CD14-positive monocyte (primary cell): Measurements from ENCODE around the gene CAST. TPM values are rescaled to one million over a fixed set of nuclear protein-coding genes. Genes with fewer than 3 reads are reported as not detected.

Experiments
- DNase-seq, 3 donors: peaks; one replicate each; pipeline ENCODE4 v3.0.0-alpha.2; 2011 to 2022
- H2AFZ ChIP-seq: 2 replicates; pipeline ENCODE4 v1.6.0; 2012; ENCODE audit warnings: mild to moderate bottlenecking, low read depth, low read length, inconsistent platforms; ENCODE audit not compliant: insufficient read depth, poor library complexity, severe bottlenecking
- H3K27ac ChIP-seq, 2 donors: 1 replicate in 1 of 2; 2 replicates in 1 of 2; pipeline ENCODE4 v1.5.1; 2012 to 2013; ENCODE audit warnings: low read length in 2 of 2, control low read depth in 1 of 2, inconsistent platforms in 1 of 2, low read depth in 1 of 2, mild to moderate bottlenecking in 1 of 2
- H3K27me3 ChIP-seq, 2 donors: one replicate each; pipeline versions ENCODE4 v1.6.0 to v1.6.1; 2011 to 2013; ENCODE audit warnings: low read length in 2 of 2; ENCODE audit not compliant: control insufficient read depth in 2 of 2, insufficient read depth in 2 of 2
- H3K36me3 ChIP-seq, 2 donors: replicated peaks in 1 of 2; 1 replicate in 1 of 2; 2 replicates in 1 of 2; pipeline versions ENCODE4 v1.5.1 to v1.6.1; 2012 to 2013; ENCODE audit warnings: low read length in 2 of 2, control low read depth in 1 of 2, inconsistent platforms in 1 of 2, mild to moderate bottlenecking in 1 of 2; ENCODE audit not compliant: insufficient read depth in 2 of 2, control insufficient read depth in 1 of 2
- H3K4me1 ChIP-seq, 2 donors: 1 replicate in 1 of 2; 2 replicates in 1 of 2; pipeline versions ENCODE4 v1.5.1 to v1.6.1; 2012 to 2013; ENCODE audit warnings: low read length in 2 of 2, control low read depth in 1 of 2, inconsistent platforms in 1 of 2, mild to moderate bottlenecking in 1 of 2, moderate library complexity in 1 of 2; ENCODE audit not compliant: insufficient read depth in 2 of 2, control insufficient read depth in 1 of 2
- H3K4me2 ChIP-seq: replicated peaks from 2 replicates; pipeline ENCODE3; 2012; ENCODE audit warnings: low read length, moderate library complexity, mild to moderate bottlenecking; ENCODE audit not compliant: poor library complexity, severe bottlenecking; ENCODE audit errors: extremely low read depth
- H3K4me3 ChIP-seq, 3 experiments: fragments of 200-600 bp in 1 of 3; sonication (generic) in 1 of 3; replicated peaks in 1 of 3; 1 replicate in 2 of 3; 2 replicates in 1 of 3; pipeline ENCODE4 v1.5.1; 2011 to 2013; ENCODE audit warnings: low read length in 3 of 3, mild to moderate bottlenecking in 3 of 3, control low read depth in 2 of 3, low read depth in 2 of 3, inconsistent platforms in 1 of 3, moderate library complexity in 1 of 3
- H3K79me2 ChIP-seq: 2 replicates; pipeline ENCODE4 v1.6.0; 2012; ENCODE audit warnings: mild to moderate bottlenecking, control low read depth, inconsistent platforms, low read length, moderate library complexity; ENCODE audit not compliant: insufficient read depth
- H3K9ac ChIP-seq: 2 replicates; pipeline ENCODE4 v1.6.0; 2017; ENCODE audit warnings: low read length, mild to moderate bottlenecking; ENCODE audit not compliant: insufficient read depth, poor library complexity, severe bottlenecking
- H3K9me3 ChIP-seq, 2 donors: replicated peaks in 1 of 2; 1 replicate in 1 of 2; 2 replicates in 1 of 2; pipeline versions ENCODE4 v1.5.1 to v1.6.1; 2012 to 2013; ENCODE audit warnings: low read length in 2 of 2, control low read depth in 1 of 2; ENCODE audit not compliant: control insufficient read depth in 1 of 2, insufficient read depth in 1 of 2
- H4K20me1 ChIP-seq: 2 replicates; pipeline ENCODE4 v1.6.0; 2012; ENCODE audit warnings: mild to moderate bottlenecking, low read length, control low read depth, moderate library complexity; ENCODE audit not compliant: insufficient read depth
- H3K27ac Mint-ChIP-seq, 7 donors: one replicate each; pipeline ENCODE4 v1.8.0; 2020; ENCODE audit warnings: mild to moderate bottlenecking in 7 of 7, mixed read lengths in 7 of 7, moderate library complexity in 6 of 7, inconsistent platforms in 2 of 7
- H3K27me3 Mint-ChIP-seq, 3 donors: one replicate each; pipeline ENCODE4 v1.8.0; 2021 to 2022; ENCODE audit warnings: low read depth in 3 of 3, mild to moderate bottlenecking in 3 of 3, mixed read lengths in 3 of 3, moderate library complexity in 3 of 3, inconsistent platforms in 1 of 3
- H3K36me3 Mint-ChIP-seq, 2 donors: one replicate each; pipeline ENCODE4 v1.8.0; 2020; ENCODE audit warnings: mixed read lengths in 2 of 2, inconsistent platforms in 1 of 2, mild to moderate bottlenecking in 1 of 2
- H3K4me1 Mint-ChIP-seq: one replicate; pipeline ENCODE4 v1.8.0; 2020; ENCODE audit warnings: mild to moderate bottlenecking, mixed read lengths
- H3K4me3 Mint-ChIP-seq, 2 donors: one replicate each; pipeline ENCODE4 v1.8.0; 2020; ENCODE audit warnings: mild to moderate bottlenecking in 2 of 2, mixed read lengths in 2 of 2, moderate library complexity in 1 of 2
- H3K9me3 Mint-ChIP-seq, 7 donors: one replicate each; pipeline ENCODE4 v1.8.0; 2020 to 2022; ENCODE audit warnings: mixed read lengths in 7 of 7, mild to moderate bottlenecking in 6 of 7, moderate library complexity in 6 of 7, inconsistent platforms in 2 of 7
- CTCF ChIP-seq: fragments of 200-600 bp; IDR thresholded peaks from one replicate; pipeline ENCODE4 v1.8.0; 2022; ENCODE audit warnings: antibody characterized with exemption, mild to moderate bottlenecking
- WGBS: methylation state at CpG from one replicate; pipeline ENCODE4 v1.1.5; 2013; ENCODE audit warnings: missing lambda C conversion rate; ENCODE audit not compliant: insufficient coverage; 5-methylcytosine and 5-hydroxymethylcytosine counted together
- intact Hi-C, 2 donors: fragments of 100-400 bp; cut with micrococcal nuclease; formaldehyde crosslinking; loops; one replicate each; pipeline versions ENCODE4 v1.15.0 to v1.15.1; 2023
- polyA plus RNA-seq, 3 donors: library from polyadenylated mRNA; depleted of rRNA in 1 of 3; unstranded in 2 of 3; stranded (reverse) in 1 of 3; fragments of 300-500 nt in 2 of 3; fragments of >200 nt in 1 of 3; fragmentation: Illumina TruSeq in 2 of 3; gene quantifications; 1 replicate in 2 of 3; 2 replicates in 1 of 3; pipeline ENCODE4 v1.2.3, GENCODE V29; 2012 to 2021

CAST gene
- polyA plus RNA-seq, 3 donors, result 49.6 to 125 (median 76.8) TPM

- Histone ChIP-seq H2AFZ (no peak overlapping the region), H3K9ac (no peak overlapping the region), H3K27me3 (no peaks in the 10 kb centered on the region), H4K20me1 (peaks cover 69% of the 10 kb centered on the region), H3K27ac (peak overlapping the region in 1 of 2 donors; percentile 52), H3K4me1 (peaks cover 16% of the 10 kb centered on the region in 2 donors), H3K79me2 (no peaks in the 10 kb centered on the region), H3K9me3 (no peaks in the 10 kb centered on the region), H3K4me3 (no peak overlapping the region), H3K4me2 (no peak overlapping the region), H3K36me3 (peaks cover 99 to 100% of the 10 kb centered on the region in 2 donors)
- no peak overlapping the region for H3K4me3 Mint-ChIP-seq
- TF ChIP-seq CTCF, result no peak
- peaks cover 18% of the 10 kb centered on the region for H3K4me1 Mint-ChIP-seq
- H3K27me3 Mint-ChIP-seq, result no peaks in the 10 kb centered on the region
- H3K9me3 Mint-ChIP-seq, result no peaks in the 10 kb centered on the region
- intact Hi-C loops, result no loop called here
- H3K27ac Mint-ChIP-seq, result peak overlapping the region in 1 of 7 donors; percentile 50
- no CpG with 5 or more reads among the region's 5 CpGs for WGBS
- DNase-seq, result no peak
- peaks cover 96 to 98% of the 10 kb centered on the region in 2 donors for H3K36me3 Mint-ChIP-seq
Observed at GRCh38 chr5:96745025-96745424, 82.8 kb downstream of the CAST start.

GRCh38 chr5:96745844-96746531, 83.8 kb downstream of the CAST start:
- Histone ChIP-seq H3K27me3 (no peaks in the 10 kb centered on the region), H3K9ac (no peak overlapping the region), H3K4me3 (no peak overlapping the region), H4K20me1 (peaks cover 72% of the 10 kb centered on the region), H3K36me3 (peaks cover 98 to 100% of the 10 kb centered on the region in 2 donors), H3K27ac (peak overlapping the region in 1 of 2 donors; percentile 52), H3K79me2 (no peaks in the 10 kb centered on the region), H3K4me2 (no peak overlapping the region), H3K9me3 (no peaks in the 10 kb centered on the region), H3K4me1 (peaks cover 16% of the 10 kb centered on the region in 2 donors), H2AFZ (no peak overlapping the region)
- H3K4me1 Mint-ChIP-seq, result peaks cover 18% of the 10 kb centered on the region
- DNase-seq, result no peak
- no peaks in the 10 kb centered on the region for H3K9me3 Mint-ChIP-seq
- no peak overlapping the region for H3K4me3 Mint-ChIP-seq
- H3K27ac Mint-ChIP-seq, result peak overlapping the region in 6 of 7 donors; percentile 9 to 78 (median 52)
- peaks cover 95 to 97% of the 10 kb centered on the region in 2 donors for H3K36me3 Mint-ChIP-seq
- H3K27me3 Mint-ChIP-seq, result no peaks in the 10 kb centered on the region
- WGBS, result 60% methylated on average over 2 of the region's 5 CpGs
- intact Hi-C loops, result no loop called here
- no peak for TF ChIP-seq CTCF
